GM12891 (cell line): ENCODE measurements around the gene CHRDL2.

ENCODE experiments used
- POLR2A ChIP-seq: IDR thresholded peaks from 2 replicates; pipeline ENCODE4 v1.6.1; 2011; ENCODE audit warnings: low read depth, low read length, control low read depth
- POU2F2 ChIP-seq: IDR thresholded peaks from 2 replicates; pipeline ENCODE4 v1.6.1; 2011; ENCODE audit warnings: low read depth, mild to moderate bottlenecking, control low read depth, low read length, moderate library complexity
- SPI1 ChIP-seq: IDR thresholded peaks from 2 replicates; pipeline ENCODE4 v1.6.1; 2011; ENCODE audit warnings: low read depth, low read length, control low read depth
- TAF1 ChIP-seq: IDR thresholded peaks from 2 replicates; pipeline ENCODE4 v1.6.1; 2011; ENCODE audit warnings: low read depth, low read length, control low read depth

DNA sequence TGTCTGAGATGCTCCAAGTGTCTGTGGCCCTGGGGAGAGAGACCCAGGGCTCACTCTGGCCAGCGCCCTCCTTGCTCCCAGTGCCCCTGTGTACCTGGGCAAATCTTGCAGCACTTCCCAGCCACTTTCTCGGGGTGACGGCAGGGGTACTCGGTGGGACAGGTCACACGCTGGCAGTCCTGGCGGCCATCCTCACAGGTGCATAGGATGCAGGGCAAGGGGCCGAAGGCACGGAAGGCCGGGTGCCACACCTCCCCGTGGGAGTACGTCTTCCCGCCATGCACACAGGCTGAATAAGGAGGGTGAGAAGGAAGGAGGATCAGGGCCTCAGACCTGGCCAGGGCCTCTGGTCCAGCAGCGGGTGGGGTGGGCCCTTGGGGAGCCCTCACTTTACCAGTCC, 28.0 kb downstream of the CHRDL2 start:
- TF ChIP-seq POLR2A (no peak), TAF1 (no peak), SPI1 (no peak), POU2F2 (no peak)
